HG03066 (cell line): ENCODE data around the gene DDAH2.
"Not testable (repeated sequence)": the region's sequence is repeated elsewhere in the genome, so short reads cannot be mapped to it uniquely, and the experiment has no call there.

Experiments used
- ATAC-seq: cut with Tn5 transposase; IDR thresholded peaks from one replicate; pipeline ENCODE4 v1.9.1; 2021; ENCODE audit warnings: low read depth; ENCODE audit not compliant: unreplicated experiment

The DDAH2 gene

DNA sequence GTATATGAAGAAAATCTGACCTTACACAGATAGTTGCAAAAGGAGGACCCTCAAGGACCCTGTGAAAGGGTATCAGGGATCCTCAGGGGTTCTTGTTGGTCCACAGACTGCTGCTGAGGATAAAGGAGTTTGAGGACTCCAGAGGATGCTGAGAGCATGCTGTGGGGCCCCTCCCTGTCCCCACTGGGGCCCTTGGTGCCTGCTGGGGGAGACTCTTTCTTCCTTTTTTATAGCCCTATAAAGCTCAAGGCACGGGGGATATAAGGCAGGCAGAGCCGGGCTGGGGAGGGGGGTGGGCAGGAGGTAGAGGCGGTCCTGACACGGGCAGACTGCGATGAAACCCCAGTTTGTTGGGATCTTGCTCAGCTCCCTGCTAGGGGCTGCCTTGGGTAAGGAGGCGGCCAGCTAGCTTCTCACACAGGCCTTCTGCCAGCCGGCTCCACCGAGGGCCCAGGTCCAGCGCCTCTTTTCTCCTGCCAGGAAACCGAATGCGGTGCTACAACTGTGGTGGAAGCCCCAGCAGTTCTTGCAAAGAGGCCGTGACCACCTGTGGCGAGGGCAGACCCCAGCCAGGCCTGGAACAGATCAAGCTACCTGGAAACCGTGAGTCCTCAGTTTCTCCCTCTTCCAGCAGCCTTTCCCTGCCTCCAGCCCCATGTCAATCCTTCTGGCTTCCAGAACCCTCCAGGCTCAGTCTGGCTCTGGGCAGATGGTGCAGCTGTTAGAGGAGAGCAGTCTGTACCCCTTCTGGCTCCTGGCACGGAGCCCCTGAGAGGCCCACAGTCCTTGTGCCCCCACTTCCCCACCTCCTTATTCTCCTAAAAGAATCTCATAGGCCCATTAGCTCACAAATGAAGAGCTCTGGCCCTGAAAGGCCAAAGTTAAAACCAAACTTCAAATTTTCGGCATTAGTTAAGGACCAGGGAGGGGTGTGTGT is 13.8 kb downstream of the DDAH2 start, which contains the start of gene LY6G6D:
LY6G6D (plus strand) TSS at position 327 of the 937 bp plus-strand sequence; CDS start at position 335, 8 bp downstream.
- ATAC-seq: no peak

DNA sequence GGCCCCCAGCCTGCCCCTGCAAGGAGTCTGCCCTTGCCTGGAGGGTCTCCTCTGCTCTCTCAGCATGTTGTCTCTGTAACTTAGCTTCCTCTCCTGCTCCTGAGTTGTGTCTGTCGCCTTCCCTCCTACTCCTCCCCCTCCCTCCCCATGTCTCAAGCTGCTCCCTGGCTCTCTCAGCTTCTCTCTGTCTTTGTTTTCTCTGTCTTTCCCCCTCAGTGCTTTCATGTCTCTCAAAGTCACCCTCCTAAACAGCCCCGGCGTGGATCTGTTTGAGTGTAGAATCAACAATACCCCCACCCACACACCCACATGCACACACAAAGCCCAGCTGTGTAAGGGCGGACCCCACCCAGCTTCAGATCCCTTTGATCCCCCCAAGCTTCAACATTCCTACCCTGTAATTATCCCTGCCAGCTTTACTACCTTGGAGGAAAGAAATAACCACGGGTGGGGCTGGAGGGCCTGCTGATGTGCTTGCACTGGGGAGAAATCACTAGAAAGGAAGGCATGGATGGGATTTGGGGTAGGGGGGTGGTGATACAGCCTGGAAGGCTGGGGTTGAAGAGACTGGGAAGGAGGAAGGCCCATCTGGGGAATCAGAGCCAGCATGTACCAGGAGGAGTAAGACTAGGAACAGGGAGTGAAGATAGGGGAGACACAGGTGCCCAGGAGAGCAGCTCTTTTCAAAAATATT is 15.0 kb downstream of the DDAH2 start:
- no peak for ATAC-seq

DNA sequence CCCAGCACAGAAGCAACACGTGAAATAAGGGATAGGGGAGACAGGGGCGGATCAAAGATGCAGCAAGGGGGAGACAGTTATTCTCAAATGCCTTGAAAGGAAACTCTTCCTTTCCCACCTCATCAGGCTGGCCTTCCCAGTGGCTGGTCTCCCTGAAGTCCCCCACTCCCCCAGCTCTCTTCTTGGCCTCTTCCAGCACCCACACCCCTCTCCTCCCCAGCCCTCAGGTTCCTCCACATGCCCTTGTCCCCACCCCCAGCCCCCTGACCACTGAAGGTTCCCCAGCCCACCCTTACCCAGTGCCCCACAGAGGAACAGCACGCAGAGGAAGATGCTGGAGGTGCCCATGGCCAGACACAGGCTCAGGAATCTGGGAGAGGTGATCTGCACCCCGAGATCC is 15.6 kb downstream of the DDAH2 start:
- no peak for ATAC-seq

DNA sequence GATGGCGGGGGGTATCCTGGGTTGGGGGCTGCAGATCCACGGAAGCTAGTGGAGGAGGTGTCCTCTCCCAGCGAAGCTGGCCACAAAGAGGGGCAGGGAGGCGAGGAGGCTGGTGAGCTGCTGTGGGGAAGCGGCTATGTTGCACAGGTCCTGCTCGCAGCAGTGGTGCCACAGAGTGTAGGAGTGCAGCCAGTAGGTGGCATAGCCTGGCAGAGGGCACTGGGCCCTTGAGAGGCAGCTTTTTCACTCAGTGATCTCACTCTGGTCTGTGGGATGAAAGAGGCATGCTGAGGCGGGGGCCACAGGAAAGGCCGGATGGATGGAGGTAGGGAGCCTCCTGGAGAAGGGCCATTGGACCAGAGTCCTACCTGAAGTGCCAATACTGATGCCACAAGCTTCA is 16.8 kb downstream of the DDAH2 start:
- no peak for ATAC-seq

DNA sequence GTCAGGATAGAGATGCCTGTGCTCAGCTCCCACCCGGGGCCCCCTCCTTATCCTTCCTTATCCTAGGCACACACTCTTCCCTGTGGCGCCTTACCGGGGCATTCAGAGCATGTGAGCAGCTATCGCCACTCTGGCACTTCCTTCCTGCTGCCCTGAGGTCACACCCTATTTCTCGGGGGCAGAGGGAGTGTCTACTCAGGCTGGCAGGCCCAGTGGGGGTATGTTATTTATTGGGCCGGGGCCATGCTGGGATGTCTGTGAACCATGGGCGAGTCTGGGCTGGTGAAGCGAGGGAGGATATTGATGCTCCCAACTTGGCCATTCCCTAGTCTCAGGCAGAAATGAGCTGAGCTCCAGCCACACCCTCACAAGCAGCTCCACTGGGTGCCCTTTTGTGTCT is 17.9 kb downstream of the DDAH2 start:
- ATAC-seq: no peak

DNA sequence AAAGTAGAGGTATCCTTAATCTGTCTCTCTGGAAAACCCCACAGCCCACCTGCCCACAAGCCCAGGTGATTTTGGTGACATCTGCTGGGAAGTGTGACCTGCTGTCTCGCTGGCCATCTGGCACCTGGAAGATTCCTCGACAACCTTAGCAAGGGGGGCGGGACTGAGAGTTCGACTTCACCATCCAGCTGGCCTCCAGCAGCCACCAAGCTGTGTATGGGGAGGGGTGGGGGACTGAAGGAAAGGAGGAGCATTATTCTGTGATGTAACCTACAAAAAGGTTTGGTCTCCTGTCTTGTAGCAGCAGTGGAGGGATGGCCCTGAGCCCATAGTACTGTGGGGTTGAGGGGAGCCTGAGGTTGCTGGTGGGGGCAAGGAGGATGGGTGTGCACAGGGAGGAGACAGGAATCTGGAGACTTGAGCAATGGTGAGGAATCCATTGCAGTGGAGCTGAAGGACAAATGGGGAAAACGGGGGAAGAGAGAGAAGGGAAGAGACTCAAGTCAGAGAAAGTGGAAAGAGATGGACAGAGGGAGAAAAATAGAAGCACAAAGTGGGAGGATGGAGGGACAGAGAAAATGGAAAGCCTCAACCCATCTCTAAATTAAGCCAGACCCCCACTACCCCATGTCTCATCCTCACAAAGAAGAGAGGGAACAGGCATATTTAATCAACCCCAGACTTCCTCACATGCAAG is 18.4 kb downstream of the DDAH2 start:
- ATAC-seq: no peak

DNA sequence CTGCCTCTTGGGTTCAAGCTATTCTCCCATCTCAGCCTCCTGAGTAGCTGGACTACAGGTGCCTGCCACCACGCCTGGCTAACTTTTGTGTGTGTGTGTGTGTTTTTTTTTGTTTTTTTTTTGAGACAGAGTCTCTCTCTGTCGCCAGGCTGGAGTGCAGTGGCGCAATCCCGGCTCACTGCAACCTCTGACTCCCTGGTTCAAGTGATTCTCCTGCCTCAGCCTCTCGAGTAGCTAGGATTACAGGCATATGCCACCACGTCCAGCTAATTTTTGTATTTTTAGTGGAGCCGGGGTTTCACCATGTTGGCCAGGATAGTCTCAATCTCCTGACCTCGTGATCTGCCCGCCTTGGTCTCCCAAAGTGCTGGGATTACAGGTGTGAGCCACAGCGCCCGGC is 19.9 kb downstream of the DDAH2 start:
- not testable (repeated sequence) for ATAC-seq

DNA sequence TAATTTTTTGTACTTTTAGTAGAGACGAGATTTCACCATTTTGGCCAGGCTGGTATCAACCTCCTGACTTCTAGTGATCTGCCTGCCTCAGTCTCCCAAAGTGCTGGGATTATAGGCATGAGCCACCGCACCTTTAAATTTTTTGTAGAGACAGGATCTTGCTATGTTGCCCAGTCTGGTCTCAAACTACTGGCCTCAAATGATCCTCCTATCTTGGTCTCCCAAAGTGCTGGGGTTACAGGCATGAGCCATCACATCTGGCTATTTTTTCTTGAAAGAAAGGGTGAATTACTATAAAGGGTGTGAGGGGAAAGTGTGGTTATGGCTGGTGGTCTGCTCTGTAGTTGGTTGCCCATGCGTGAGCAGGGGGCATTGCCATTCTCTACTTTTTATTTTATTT is 20.9 kb downstream of the DDAH2 start:
- ATAC-seq: no peak

DNA sequence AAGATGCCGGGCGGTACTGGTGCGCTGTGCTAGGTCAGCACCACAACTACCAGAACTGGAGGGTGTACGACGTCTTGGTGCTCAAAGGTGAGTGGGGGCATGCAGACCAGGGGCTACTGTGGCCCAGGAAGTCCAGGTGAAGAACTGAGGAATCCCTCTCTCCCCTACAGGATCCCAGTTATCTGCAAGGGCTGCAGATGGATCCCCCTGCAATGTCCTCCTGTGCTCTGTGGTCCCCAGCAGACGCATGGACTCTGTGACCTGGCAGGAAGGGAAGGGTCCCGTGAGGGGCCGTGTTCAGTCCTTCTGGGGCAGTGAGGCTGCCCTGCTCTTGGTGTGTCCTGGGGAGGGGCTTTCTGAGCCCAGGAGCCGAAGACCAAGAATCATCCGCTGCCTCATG is 21.4 kb downstream of the DDAH2 start:
- ATAC-seq: no peak

DNA sequence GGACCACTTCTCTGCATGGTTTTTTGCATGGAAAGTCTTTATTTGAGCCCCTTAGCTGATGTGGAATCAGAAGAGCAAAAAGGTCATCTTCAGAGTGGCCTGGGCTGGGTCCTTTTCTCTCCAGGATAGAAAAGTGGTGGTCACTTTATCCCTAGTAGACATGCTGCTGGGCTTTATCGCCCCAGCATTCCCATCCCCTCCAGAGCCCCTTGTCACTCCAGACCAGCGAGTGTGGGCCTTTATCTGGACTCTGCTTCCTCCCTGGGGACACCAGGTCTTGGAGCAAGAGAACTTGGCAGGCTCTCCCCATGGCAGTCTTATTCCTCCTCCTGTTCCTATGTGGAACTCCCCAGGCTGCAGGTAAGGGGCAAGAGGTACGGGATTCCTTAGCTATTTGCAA is 22.5 kb downstream of the DDAH2 start, which contains the start of gene LY6G6F:
LY6G6F (plus strand) TSS at position 268 of the 400 bp plus-strand sequence; CDS start at position 309, 41 bp downstream.
- ATAC-seq: no peak

DNA sequence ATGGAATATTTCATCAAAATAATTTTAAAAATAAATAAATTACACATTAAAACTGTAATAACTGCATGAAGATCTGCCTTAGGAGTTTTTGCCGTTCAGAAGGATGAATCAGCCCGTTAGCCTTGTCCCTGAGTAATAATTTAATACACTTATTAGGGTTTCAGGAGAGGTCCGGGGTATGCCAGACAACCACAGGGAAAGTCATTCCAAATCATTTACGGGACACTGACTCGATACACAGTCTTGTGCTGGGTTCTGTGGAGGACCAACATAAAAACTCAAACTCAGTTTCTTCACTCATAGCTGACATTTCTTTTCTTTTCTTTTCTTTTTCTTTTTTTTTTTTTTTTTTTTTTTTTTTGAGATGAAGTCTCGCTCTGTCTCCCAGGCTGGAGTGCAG is 23.2 kb downstream of the DDAH2 start:
- no peak for ATAC-seq

DNA sequence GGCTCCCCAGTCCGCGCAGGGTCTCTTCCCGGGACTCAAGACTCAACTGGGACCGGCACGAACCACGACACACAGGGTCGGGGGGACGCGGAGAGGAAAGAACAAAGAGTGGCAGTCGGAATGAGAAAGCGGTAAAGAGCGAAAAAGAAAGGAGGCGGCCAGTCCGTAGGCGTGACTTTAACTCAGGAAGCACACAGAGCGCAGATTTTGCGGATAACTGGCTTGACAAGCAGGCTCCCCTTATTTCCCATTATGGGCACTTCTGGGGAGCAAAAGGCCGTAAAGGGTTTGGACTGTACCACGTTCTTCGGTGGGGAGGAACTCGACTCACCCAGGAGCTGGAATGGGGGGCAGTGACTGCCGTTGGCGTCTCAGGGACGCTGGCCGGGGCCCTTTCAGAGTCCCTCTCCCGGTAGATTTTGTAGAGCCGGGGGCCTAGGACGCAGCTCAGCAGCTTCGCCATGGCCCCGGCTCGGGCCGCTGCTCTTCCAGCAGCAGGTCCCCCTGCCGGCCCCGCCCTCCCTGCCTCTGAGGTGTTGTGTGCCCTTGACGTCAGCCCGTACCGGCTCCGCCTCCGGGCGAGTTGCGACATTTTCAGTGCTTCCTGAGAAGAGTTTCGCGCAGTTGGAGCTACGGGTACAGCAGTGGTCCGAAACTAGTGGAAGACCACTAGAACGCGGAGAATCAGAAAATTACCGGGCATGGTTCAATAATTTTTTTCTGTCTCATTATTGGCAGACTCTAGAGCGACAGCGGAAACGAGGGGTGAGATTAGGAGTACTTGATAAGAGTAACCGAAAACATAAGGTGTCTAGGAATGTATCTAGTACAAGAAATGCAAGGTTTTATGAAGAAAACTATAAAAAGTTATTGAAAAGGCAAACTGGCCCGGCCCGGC is 26.0 kb downstream of the DDAH2 start, which contains the start of gene ABHD16A:
ABHD16A (minus strand) TSS at position 506 of the 898 bp plus-strand sequence; CDS start at position 463, 43 bp downstream.
- ATAC-seq: peak; percentile 84

DNA sequence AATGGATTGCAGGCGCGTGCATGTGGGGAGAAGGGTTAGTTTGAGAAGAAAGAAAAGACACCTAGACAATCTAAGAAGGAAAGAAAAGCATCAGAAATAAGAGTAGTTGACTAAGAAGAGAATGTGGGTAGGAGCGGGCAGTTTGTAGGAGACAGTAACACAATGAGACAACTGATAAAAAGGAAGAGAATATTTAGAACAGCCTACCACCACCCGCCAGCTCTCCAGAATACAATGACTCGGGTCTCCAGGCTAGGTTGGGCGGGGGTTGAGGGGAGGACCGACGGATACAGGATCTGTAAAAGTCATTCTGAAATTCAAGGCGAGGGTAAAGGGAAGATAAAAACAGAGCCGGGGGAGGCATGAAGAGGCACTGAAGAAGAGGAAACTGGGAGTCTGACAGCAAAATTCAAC is 26.7 kb downstream of the DDAH2 start:
- ATAC-seq: no peak

DNA sequence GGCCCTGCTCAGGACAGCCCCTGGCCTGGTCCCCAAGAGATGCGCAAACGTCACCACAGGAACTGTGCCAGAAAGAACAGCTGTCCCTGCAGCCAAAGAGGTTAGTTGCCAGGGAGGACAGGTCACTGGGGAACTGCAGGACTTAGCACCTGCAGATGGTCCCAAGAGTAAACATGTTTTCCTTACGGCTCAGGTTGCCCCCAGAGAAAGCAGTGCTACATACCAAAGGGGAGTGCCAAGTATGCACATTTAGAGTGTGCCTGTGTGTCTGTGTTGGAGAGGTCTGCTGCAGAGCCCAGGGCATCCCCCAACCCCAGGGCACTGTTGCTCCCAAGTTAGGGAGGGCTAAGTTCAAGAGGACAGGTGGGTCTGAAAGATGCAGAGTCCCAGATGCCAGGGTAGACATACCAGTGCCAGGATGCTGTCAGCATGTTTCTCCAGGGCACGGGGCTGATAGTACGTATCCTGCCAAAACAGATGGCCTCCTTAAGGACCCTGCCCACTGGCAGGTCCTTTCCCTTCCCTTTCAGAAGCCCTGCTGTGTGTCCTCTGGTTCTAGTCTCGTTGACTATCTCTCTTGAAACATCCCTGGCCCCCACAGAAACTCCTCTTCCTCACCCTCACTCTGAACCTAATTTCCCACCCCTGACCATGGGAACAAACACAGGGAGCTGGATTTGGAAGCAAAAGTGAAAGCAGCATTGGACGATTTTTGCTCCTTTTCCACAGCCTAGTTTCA is 27.3 kb downstream of the DDAH2 start:
- ATAC-seq: no peak

DNA sequence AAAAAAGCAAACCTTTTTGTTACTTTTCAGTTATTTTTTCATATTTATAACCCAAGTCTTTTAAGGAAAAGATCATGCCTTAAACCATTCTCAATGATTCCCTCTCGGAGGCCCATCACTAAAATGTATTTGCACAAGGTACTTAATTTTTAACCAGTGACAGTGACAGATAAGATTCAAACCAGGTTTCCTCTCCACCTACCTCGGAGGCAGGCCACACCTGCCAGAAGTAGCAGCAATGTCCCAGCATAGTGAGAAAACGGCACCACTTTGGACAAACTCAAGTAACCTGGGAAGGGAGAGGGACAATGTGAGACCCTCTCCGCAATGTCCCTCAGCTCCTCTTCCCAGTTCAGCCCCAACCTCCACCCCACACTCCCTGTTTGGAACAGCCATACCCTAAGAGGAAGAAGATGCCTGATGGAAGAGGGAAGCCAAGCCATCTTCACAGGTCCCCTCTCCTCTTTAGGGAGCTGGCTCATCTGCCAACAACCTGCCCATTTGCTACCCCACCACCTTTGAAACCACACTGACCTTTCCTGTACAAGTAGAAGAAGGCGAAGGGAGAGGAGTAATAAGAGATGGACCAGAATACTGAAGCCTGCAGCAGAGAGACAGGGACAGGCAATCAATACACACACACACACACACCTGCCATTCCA is 28.2 kb downstream of the DDAH2 start:
- no peak for ATAC-seq

DNA sequence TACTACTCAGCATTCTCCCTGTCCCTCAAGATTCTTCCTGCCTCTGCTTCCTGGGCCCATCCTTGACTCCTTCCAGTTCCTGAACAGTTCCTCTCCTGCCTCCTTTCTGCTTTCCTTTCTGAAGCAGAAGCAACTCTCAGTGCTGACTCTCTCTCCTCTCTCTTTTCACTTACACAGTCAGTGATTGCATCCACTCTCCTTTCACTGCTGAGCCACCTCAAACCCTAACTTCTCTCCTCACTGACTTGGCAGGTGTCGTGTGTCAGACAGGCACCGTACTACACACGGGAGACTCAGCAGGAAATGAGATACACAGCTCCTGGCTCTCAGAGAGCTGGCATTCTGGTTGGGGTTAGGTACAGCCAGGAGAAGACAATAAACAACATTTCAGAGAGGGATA is 31.5 kb downstream of the DDAH2 start:
- ATAC-seq: no peak

DNA sequence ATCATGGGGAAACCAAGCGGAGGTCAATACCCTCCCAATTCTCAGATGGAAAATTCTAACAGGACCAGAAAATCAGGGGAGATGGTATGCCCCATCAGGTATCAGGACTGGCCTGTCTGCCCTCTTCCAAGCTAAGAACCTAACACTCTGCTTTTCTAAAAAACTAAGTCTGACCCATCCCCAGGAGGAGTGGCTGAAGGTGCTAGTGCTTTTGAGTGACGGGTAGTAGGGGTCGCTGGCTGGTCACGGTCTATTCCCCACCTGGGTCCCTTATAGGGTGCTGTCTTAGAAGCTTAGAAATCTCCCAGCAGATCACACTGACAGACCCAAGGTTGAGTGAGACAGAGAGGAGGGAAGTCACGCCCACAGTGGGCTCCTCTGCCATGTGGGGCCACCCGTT is 35.6 kb downstream of the DDAH2 start:
- no peak for ATAC-seq

DNA sequence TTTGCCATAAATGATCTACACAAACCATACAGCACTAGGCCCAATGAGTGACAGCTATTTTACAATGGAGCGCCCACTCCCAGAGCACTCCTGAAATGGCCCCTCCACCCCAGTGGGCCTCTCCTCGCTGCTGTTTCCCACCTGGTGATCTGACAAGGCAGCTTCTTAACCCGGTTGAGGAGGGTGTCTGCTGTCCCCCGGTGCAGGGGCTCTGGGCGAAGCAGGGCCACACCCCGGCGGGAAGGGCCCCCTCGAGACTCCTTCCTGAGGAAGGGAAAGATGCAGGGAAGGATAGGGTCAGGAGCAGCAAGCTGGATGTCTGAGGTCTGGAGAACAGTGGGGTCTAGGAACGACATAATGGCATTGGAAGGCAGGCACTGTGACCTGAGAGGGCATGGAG is 36.2 kb downstream of the DDAH2 start:
- ATAC-seq: no peak

DNA sequence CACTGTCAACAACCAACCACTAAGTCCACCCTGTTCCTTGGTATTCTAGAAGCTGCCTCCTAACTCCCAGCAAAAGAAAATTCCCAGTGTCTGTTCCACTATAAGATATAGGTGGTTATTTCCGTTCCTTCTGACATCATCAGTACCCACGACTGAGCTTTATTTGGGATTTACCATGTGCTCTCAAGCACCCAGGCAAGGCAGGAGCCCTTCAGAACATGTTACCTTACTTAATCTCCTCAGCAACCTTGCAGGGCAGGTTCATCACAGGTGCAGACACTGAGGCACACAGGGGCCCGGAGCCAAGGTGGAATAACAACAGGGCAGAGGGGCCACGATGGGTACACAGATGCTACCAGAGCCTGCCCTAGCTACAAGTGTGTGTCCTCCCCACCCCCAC is 36.7 kb downstream of the DDAH2 start:
- no peak for ATAC-seq
